Lung (tissue), 12 donors: Measurements from ENCODE around the gene MRAP2. TPM values are rescaled to one million over a fixed set of nuclear protein-coding genes. Genes with fewer than 3 reads are reported as not detected.

ENCODE experiments used
- ATAC-seq: fragments of 200-7000 bp; cut with Tn5 transposase; one replicate; pipeline ENCODE4 v1.9.1; 2020; ENCODE audit warnings: moderate number of reproducible peaks; ENCODE audit not compliant: insufficient read depth, low FRiP score
- DNase-seq, 3 donors: peaks; one replicate each; pipeline ENCODE4 v3.0.0-alpha.2; 2013 to 2017
- H3K27ac ChIP-seq, 2 donors: one replicate each; pipeline ENCODE4 v1.5.1; 2013; ENCODE audit warnings: mild to moderate bottlenecking in 2 of 2, moderate library complexity in 2 of 2, control low read depth in 1 of 2, inconsistent platforms in 1 of 2, low read depth in 1 of 2, low read length in 1 of 2
- H3K27me3 ChIP-seq, 3 donors: one replicate each; pipeline ENCODE4 v1.5.1; 2013; ENCODE audit warnings: low read length in 2 of 3; ENCODE audit not compliant: control insufficient read depth in 3 of 3, insufficient read depth in 3 of 3
- H3K36me3 ChIP-seq, 4 donors: one replicate each; pipeline ENCODE4 v1.5.1; 2013; ENCODE audit warnings: low read length in 4 of 4, mild to moderate bottlenecking in 1 of 4, moderate library complexity in 1 of 4; ENCODE audit not compliant: control insufficient read depth in 4 of 4, insufficient read depth in 4 of 4
- H3K4me1 ChIP-seq, 5 donors: one replicate each; pipeline ENCODE4 v1.5.1; 2013; ENCODE audit warnings: low read length in 5 of 5, mild to moderate bottlenecking in 2 of 5, moderate library complexity in 1 of 5; ENCODE audit not compliant: control insufficient read depth in 5 of 5, insufficient read depth in 5 of 5
- H3K4me3 ChIP-seq: one replicate; pipeline ENCODE4 v1.5.1; 2013; ENCODE audit warnings: mild to moderate bottlenecking, control low read depth, moderate library complexity
- H3K9ac ChIP-seq, 2 donors: one replicate each; pipeline ENCODE4 v1.5.1; 2013; ENCODE audit warnings: low read length in 2 of 2, control low read depth in 1 of 2; ENCODE audit not compliant: insufficient read depth in 1 of 2
- H3K9me3 ChIP-seq, 4 donors: one replicate each; pipeline ENCODE4 v1.5.1; 2013; ENCODE audit warnings: low read length in 3 of 4, mild to moderate bottlenecking in 1 of 4, moderate library complexity in 1 of 4; ENCODE audit not compliant: control insufficient read depth in 4 of 4, insufficient read depth in 3 of 4
- CTCF ChIP-seq: IDR thresholded peaks from 2 replicates; pipeline ENCODE4 v1.5.1; 2012; ENCODE audit warnings: mild to moderate bottlenecking; ENCODE audit errors: control extremely low read depth, extremely low read depth
- WGBS, 2 donors: extraction: QIAGEN DNeasy Blood & Tissue Kit; methylation state at CpG; one replicate each; pipeline ENCODE4 v1.1.7; 2013; 5-methylcytosine and 5-hydroxymethylcytosine counted together
- polyA plus RNA-seq, 2 donors: library from polyadenylated mRNA; stranded (reverse); fragments of 200-250 nt; gene quantifications; one replicate each; pipeline ENCODE4 v1.2.1, GENCODE V29; 2013
- total RNA-seq, 2 donors: library from RNA; depleted of rRNA in 1 of 2; stranded (reverse); fragments of >200 nt in 1 of 2; gene quantifications; one replicate each; pipeline ENCODE4 v1.2.1, GENCODE V29; 2014 to 2021
- donor health status: control.
- donor health status: control.
- donor health status: Bipolar disorder and iron deficiency.
- donor health status: healthy.
- donor health status: DM: yes; HTN: yes; CAD: no.

MRAP2 gene
- total and polyA plus RNA-seq, 4 donors = 0.34 to 4.2 (median 1.3) TPM

GRCh38 chr6:84042603-84043002 lies 9.0 kb downstream of the MRAP2 start:
- TF ChIP-seq CTCF = no peak
- no peak for DNase-seq
- Histone ChIP-seq H3K4me1 (no peaks in the 10 kb centered on the region), H3K9me3 (peaks cover 0 to 2% (median 0%) of the 10 kb centered on the region in 4 donors), H3K36me3 (no peaks in the 10 kb centered on the region), H3K4me3 (no peak overlapping the region), H3K9ac (no peak overlapping the region), H3K27ac (no peak overlapping the region), H3K27me3 (no peaks in the 10 kb centered on the region)
- 42 to 47% methylated on average over 1 of the region's 1 CpG for WGBS, 2 donors
- ATAC-seq = no peak

- no peak for ATAC-seq
- DNase-seq = no peak
- Histone ChIP-seq H3K9ac (no peak overlapping the region), H3K36me3 (no peaks in the 10 kb centered on the region), H3K4me3 (no peak overlapping the region), H3K27ac (no peak overlapping the region), H3K4me1 (no peaks in the 10 kb centered on the region), H3K9me3 (peaks cover 0 to 2% (median 0%) of the 10 kb centered on the region in 4 donors), H3K27me3 (no peaks in the 10 kb centered on the region)
- WGBS, 2 donors = 79 to 84% methylated on average over 1 of the region's 1 CpG
- TF ChIP-seq CTCF = no peak
These were observed 10.0 kb downstream of the MRAP2 start for GRCh38 chr6:84043555-84043954.

DNA sequence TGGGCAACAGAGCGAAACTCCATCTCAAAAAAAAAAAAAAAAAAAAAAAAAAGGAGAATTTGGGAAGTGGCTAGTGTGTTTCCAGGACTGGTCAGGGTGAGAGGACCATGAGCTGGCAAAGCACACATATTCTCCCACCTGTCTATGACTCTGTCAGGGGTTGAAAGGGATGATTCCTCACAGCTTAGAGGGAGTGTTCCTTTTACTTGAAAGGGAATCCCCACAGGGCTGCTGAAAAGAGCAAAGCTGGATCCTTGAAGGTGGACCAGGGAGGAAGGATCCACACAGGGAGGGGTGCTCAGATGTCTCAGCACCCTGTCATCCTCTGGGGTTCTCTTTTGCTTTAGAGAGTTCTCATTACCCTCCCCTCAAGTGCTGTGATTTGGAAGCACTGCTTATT lies 13.2 kb downstream of the MRAP2 start:
- H3K36me3 ChIP-seq = no peaks in the 10 kb centered on the region
- peaks cover 0 to 3% (median 0%) of the 10 kb centered on the region in 3 donors for H3K27me3 ChIP-seq
- no peak overlapping the region for H3K4me3 ChIP-seq
- ATAC-seq = no peak
- 100% methylated on average over 1 of the region's 1 CpG; no CpG with 5 or more reads in 1 of the 2 donors for WGBS, 2 donors
- H3K4me1 ChIP-seq = peaks cover 0 to 2% (median 2%) of the 10 kb centered on the region in 5 donors
- H3K9ac ChIP-seq = no peak overlapping the region
- DNase-seq = no peak
- TF ChIP-seq CTCF = no peak
- peaks cover 0 to 2% (median 0%) of the 10 kb centered on the region in 4 donors for H3K9me3 ChIP-seq
- no peak overlapping the region for H3K27ac ChIP-seq

DNA sequence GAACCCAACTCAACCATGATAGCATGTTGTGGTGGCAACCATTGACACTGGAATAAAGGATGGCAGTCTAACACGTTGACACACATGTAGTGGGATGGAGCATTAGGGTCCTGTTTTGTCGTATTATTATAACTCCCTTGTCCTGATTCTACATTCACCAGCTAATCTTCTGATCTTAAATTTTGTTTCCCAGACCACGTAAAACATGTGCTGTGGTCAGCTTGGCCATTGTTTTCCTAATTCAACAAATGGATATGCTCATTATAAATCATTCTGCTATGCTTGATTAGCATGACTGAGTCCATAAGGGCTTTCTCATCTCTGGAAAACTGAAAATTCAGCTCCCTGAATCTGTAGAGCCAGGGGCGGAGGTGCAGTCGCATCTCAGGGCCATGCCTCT lies 15.0 kb downstream of the MRAP2 start:
- H3K36me3 ChIP-seq = no peaks in the 10 kb centered on the region
- WGBS, 2 donors = 89 to 91% methylated on average over 5 of the region's 5 CpGs

More for the DNA sequence above, 15.0 kb downstream of the MRAP2 start:
- Histone ChIP-seq H3K9me3 (peaks cover 0 to 2% (median 0%) of the 10 kb centered on the region in 4 donors), H3K4me1 (peaks cover 0 to 16% (median 2%) of the 10 kb centered on the region in 5 donors), H3K27me3 (peaks cover 0 to 3% (median 0%) of the 10 kb centered on the region in 3 donors), H3K9ac (no peak overlapping the region), H3K27ac (no peak overlapping the region), H3K4me3 (no peak overlapping the region)
- TF ChIP-seq CTCF = no peak
- ATAC-seq (no peak), DNase-seq (no peak)
